Sigmoid colon (tissue), 4 donors: Measurements from ENCODE around the gene OR3A3.

ENCODE experiments used
- EP300 ChIP-seq, 4 donors: sonication (generic); formaldehyde crosslinking; IDR thresholded peaks; one replicate each; pipeline ENCODE4 v1.6.1; 2017; ENCODE audit warnings: antibody characterized with exemption in 4 of 4
- POLR2AphosphoS5 ChIP-seq, 4 donors: sonication (generic); formaldehyde crosslinking; IDR thresholded peaks; one replicate each; pipeline ENCODE4 v1.6.1; 2017; ENCODE audit warnings: antibody characterized with exemption in 4 of 4
- TF ChIP-seq, protein P1 (sequence below), 4 experiments: fragments of 450-650 bp in 3 of 4; fragments of 200-600 bp in 1 of 4; IDR thresholded peaks; one replicate each; pipeline ENCODE4 v1.5.1; 2016 to 2019; ENCODE audit warnings: antibody characterized with exemption in 4 of 4, mild to moderate bottlenecking in 3 of 4, moderate library complexity in 2 of 4

GRCh38 chr17:3440451-3440850, 29.3 kb downstream of the OR3A3 start:
- no peak for TF ChIP-seq POLR2AphosphoS5 (IDR thresholded peaks at IDR 0.05)
- no peak for TF ChIP-seq EP300 (IDR thresholded peaks at IDR 0.05)
- TF ChIP-seq, protein P1, sequence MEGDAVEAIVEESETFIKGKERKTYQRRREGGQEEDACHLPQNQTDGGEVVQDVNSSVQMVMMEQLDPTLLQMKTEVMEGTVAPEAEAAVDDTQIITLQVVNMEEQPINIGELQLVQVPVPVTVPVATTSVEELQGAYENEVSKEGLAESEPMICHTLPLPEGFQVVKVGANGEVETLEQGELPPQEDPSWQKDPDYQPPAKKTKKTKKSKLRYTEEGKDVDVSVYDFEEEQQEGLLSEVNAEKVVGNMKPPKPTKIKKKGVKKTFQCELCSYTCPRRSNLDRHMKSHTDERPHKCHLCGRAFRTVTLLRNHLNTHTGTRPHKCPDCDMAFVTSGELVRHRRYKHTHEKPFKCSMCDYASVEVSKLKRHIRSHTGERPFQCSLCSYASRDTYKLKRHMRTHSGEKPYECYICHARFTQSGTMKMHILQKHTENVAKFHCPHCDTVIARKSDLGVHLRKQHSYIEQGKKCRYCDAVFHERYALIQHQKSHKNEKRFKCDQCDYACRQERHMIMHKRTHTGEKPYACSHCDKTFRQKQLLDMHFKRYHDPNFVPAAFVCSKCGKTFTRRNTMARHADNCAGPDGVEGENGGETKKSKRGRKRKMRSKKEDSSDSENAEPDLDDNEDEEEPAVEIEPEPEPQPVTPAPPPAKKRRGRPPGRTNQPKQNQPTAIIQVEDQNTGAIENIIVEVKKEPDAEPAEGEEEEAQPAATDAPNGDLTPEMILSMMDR (IDR thresholded peaks at IDR 0.05): no peak
